Dermis microvascular lymphatic vessel endothelial cell (primary cell): ENCODE measurements around the gene JAKMIP1. TPM values are rescaled to one million over a fixed set of nuclear protein-coding genes. Genes with fewer than 3 reads are reported as not detected.
"Not testable (repeated sequence)": the region's sequence is repeated elsewhere in the genome, so short reads cannot be mapped to it uniquely, and the experiment has no call there.

Experiments
- DNase-seq, 2 donors: peaks; one replicate each; pipeline versions ENCODE4 v3.0.0 to v3.0.0-alpha.2; 2010; ENCODE audit warnings: low read depth in 2 of 2
- total RNA-seq: library from RNA; depleted of rRNA; stranded (reverse); fragments of >200 nt; gene quantifications from 2 replicates; pipeline ENCODE4 v1.2.1, GENCODE V29; 2014

Gene JAKMIP1
- total RNA-seq, 1 donor from 2014 or later, result not detected

DNA sequence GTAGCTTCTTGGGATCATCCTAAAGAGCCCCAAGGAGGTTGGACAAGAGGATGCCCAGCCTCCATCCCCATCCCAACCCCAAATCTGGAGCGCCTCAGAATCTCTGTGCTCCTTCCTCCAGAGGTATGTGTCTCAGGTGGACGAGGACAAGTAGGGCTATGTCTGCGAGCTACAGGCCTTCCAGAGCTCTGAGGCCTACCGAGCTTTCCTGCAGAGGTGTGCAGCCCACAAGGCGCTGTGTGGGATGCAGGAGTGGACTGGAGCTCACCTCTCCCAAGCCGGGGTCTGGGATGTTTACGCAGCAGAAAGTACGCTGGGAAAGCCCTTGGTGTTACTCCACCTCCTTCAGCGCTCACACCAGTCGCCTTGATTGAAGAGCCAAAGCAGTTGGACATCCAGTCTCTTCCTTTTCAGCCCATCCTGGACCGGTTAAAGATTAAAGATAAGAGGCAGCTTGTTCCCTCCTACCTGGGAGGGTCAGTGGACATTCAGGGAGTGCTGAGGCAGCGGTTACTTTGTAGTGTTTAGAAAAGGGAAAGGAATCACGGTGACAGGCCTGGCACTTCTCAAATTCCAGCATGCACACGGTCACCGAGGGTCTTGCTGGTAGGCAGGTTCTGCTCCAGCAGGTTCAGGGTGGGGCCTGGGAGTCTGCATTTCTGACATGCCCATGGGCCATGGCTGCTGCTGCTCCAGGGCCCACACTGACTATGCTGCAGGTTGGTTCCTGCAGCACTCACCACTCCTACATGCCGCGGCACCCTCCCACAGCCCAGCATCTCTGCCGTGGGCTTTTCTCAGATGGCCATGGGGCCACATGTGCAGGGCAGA lies 29.5 kb upstream of the JAKMIP1 start:
- no peak for DNase-seq

GRCh38 chr4:6229095-6229494 lies 28.7 kb upstream of the JAKMIP1 start:
- no peak for DNase-seq

DNA sequence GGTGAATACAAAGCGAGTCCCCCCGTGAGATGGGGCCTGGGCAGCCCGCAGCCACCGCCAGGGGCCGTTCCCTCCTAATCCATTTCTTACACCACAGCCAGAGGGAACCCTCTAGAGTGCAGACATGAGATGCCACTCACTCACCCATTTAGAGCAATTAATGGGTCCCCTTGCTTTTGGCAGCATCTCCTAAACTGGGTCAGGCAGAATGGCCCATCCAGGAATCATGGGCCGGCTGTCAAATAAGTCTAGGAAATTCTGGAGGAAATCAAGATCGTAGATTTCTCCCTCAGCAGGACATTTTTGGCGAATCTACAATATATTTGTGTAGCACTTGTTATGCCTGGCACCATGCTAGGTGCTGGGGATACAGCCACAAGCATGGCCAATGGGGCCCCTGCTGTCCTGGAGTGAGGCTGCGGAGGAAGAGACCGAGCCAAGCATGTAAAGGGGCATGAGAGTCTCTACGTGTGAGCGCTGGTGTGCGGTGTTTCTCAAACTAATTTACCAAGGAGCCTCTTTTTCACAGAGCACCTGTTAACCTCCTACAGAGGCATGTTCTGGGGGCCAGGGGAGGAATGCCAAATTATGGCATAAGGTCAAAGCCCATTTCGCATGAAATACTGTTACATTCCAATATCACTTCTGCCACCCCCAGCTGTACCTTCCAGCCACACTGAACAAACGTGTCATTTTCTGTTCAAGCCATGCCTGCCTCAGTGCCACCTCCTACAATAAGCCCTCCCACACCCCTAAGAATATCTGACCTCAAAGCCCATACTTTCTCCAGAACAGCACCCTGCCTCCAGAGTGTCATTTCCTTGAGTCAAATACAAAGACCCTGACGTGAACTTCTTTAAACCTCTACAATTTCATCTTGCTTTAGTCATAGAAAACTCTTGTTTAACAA lies 28.1 kb upstream of the JAKMIP1 start:
- no peak for DNase-seq

- no peak for DNase-seq
Observed at GRCh38 chr4:6227412-6228157, 27.2 kb upstream of the JAKMIP1 start.

- no peak for DNase-seq
Observed at GRCh38 chr4:6226506-6226905, 26.2 kb upstream of the JAKMIP1 start.

- peak; percentile 6 to 31 for DNase-seq
Observed at GRCh38 chr4:6225469-6225868, 25.1 kb upstream of the JAKMIP1 start.

GRCh38 chr4:6224735-6225134 lies 24.4 kb upstream of the JAKMIP1 start:
- no peak for DNase-seq

- DNase-seq, result peak in 1 of 2 donors; percentile 15
Observed at GRCh38 chr4:6222761-6223292, 22.5 kb upstream of the JAKMIP1 start.

DNA sequence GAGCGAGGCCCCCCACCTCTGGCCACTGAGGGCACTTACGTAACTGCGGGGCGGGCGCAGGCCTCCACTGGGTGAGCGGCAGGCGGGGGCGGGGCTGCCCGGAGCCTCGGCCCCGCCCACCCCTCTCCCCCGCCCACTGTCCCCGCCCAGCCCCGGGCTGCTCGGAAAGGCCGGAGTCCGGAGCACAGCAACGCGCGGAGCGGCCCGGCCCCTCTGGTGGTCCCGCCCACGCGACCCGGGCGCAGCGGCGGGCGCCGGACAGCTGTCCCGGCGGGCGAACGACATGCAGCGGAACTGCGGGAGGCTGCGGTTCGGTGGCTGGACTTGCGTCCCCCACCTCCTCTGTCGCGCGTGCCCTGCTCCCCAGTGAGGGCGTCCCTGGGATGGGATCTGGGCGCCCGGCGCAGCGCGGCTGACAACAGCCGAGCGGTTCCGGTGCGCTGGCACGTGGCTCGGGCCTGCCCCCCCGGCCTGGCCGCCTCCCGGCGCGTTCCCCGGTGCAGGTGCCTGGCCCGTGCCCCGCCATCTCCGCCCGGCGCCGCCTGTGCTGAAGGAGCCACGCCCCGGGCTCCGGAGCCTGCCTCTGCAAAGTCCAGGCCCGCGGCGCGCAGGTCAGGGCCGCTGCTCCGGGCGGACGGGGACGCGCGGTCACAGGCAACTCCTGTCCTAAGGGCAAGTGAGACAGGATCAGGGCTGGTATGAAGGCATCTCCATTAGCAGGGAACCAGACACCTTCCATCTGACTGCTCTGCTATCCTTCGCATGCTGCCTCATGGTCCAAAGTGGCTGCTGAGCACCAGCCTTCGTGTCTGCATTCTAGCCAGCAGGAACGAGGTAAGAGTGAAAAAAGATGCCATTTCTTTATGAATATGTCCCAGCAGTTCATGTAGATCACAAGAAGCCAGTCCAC lies 21.8 kb upstream of the JAKMIP1 start:
- peak in 1 of 2 donors; percentile 29 for DNase-seq

- no peak for DNase-seq
Observed at GRCh38 chr4:6221301-6221850, 21.0 kb upstream of the JAKMIP1 start.

DNA sequence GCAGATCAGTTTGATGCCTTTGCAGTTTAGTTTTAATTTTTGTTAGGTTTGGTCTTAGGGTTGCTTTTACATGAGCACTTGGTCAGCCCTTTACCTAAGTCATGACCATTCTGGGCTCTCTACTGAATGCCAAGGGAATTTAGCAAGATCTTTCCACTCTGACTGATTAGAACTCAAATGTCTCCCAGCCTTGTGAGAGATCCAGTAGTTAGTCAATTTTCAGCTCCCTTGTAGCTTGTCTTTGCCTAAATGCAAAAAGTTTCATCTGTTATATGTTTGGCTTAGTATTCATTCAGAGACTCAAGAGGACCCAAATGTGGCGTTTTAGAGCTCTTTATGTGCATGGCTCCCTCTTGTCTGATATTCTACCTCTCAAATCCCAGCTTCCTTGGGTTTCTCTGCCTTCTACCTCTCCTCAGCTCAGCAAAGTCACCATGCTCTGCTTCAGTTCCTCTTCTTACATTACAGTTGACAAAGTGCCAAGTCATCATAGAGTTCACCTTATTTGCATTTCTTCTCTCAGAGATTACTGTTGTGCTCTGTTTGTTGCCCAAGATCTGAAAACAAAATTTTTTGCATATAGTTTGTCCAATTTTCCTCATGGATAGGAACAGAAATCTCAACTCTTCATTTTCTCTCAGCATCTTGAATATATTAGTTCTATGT lies 17.5 kb upstream of the JAKMIP1 start:
- no peak for DNase-seq

GRCh38 chr4:6216588-6216987 lies 16.2 kb upstream of the JAKMIP1 start:
- DNase-seq, result no peak

DNA sequence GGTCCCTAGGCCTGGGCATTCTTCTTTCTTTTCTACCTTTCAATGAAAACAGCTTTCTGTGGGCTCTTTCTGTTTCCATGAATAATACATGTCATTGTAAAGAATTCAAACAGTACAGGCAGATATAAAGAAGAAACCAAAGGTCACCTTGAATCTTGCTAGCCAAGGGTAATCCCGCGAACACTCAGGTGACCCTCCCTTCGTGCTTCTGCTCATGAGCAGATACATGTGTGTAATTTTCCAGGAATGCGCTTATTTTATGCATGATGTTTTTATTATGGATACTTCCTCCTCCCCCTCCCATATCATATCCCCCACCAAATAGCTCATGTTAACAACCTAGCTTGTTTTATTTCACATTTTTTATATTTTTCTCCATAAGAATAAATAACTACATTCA lies 9.6 kb upstream of the JAKMIP1 start:
- DNase-seq, result no peak

DNA sequence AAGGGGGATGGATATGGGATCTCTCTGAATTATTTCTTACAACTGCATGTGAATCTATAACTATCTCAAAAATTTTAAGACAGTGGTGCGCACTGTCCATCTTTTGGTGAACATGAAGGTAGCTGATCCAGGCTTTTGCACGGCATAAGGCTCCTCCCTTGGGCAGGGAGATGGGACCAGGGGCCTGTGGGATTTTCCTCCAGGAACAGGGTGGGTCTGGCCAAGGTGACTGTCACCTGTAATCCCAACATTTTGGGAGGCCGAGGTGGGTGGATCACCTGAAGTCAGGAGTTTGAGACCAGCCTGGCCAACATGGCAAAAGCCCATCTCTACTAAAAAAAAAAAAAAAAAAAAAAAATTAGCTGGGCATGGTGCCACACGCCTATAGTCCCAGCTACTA lies 8.9 kb upstream of the JAKMIP1 start:
- DNase-seq, result not testable (repeated sequence)

GRCh38 chr4:6208416-6208815 lies 8.1 kb upstream of the JAKMIP1 start:
- DNase-seq, result no peak

GRCh38 chr4:6207602-6208001 lies 7.3 kb upstream of the JAKMIP1 start:
- DNase-seq, result no peak

DNA sequence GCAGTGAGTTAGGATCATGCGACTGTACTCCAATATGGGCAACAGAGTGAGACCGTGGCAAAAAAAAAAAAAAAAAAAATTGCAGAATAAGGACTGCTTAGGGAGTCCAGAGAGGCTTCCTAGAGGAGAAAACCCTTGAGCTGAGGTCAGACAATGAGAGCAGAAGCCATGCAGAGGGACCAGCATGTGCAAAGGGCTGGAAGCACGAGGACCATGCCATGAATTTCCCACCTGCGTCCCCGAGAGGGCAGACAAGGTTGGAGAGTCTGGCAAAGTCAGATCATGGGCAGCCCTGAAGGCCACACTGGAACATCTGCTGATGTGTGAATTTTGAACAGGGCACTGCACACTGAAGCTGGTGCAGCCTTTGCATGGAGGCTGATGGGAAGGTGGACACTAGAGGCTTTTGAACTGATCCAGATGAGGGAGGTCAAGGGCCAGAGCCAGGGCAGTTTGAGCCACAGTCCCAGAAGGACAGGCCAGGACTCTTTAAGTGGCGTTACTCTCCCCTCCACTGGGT lies 6.5 kb upstream of the JAKMIP1 start:
- DNase-seq, result no peak

DNA sequence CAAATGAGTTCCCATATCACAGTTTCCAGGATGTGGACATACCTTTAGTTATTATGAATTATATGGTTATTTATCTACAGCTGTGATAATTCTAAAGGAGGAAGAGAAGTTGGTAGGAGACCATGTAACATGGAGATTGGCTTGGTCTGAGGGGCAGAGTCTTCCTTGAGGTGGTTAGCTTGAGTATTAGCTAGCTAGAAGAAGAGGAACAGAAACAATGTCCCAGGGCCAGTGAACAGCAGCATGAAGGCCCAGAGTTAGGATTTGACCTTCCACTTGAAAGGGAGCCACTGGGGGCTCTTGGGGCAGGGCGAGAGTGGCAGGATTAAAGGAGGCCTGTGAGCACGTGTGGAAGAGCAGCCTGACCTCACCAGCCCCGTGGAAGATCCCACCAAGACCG lies 5.6 kb upstream of the JAKMIP1 start:
- DNase-seq, result no peak

DNA sequence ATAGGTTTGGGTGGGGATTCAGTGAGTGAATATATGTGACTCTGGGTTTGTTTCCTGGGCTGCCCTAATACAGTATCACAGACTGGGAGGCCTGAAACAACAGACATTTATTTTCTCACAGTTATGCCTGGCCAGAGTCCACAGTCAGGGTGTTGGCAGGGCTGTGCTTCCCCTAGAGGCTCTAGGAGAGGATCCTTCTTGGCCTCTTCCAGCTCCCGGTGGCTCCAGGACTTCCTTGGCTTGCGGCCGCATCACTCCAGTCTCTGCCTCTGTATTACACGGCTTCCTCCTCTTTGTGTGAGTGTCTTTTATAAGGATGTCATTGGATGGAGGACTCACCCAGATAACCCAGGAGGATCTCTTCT lies 5.2 kb upstream of the JAKMIP1 start:
- no peak for DNase-seq
